NCI-H69 (cell line): Measurements from ENCODE around the gene SPTLC3.

Experiments used
- DNase-seq: peaks from one replicate; lab custom pipeline; 2025; lab: John Stamatoyannopoulos, UW

Gene SPTLC3

GRCh38 chr20:13098720-13099355 lies 90.1 kb downstream of the SPTLC3 start:
- DNase-seq, result no peak

GRCh38 chr20:13099676-13100075 lies 90.9 kb downstream of the SPTLC3 start:
- no peak for DNase-seq

GRCh38 chr20:13101276-13101675 lies 92.5 kb downstream of the SPTLC3 start:
- DNase-seq, result no peak

- DNase-seq, result no peak
Measured at GRCh38 chr20:13101706-13102105, 92.9 kb downstream of the SPTLC3 start.

GRCh38 chr20:13102237-13102636 lies 93.5 kb downstream of the SPTLC3 start:
- no peak for DNase-seq

GRCh38 chr20:13102694-13103093 lies 93.9 kb downstream of the SPTLC3 start:
- peak; percentile 50 for DNase-seq

- peak; percentile 66 for DNase-seq
Measured at GRCh38 chr20:13105039-13105438, 96.3 kb downstream of the SPTLC3 start.

GRCh38 chr20:13105864-13106457 lies 97.2 kb downstream of the SPTLC3 start:
- DNase-seq, result peak; percentile 55

- no peak for DNase-seq
Measured at GRCh38 chr20:13109658-13110057, 100.9 kb downstream of the SPTLC3 start.

- DNase-seq, result no peak
Measured at GRCh38 chr20:13110796-13111195, 102.0 kb downstream of the SPTLC3 start.

- peak; percentile 43 for DNase-seq
Measured at GRCh38 chr20:13111249-13111911, 102.6 kb downstream of the SPTLC3 start.

GRCh38 chr20:13113731-13114130 lies 105.0 kb downstream of the SPTLC3 start:
- no peak for DNase-seq

GRCh38 chr20:13117200-13117599 lies 108.4 kb downstream of the SPTLC3 start:
- DNase-seq, result no peak

GRCh38 chr20:13118676-13119075 lies 109.9 kb downstream of the SPTLC3 start:
- DNase-seq, result peak; percentile 21

- DNase-seq, result peak; percentile 92
Measured at GRCh38 chr20:13119583-13119982, 110.8 kb downstream of the SPTLC3 start.

GRCh38 chr20:13120471-13120870 lies 111.7 kb downstream of the SPTLC3 start:
- DNase-seq, result no peak

- no peak for DNase-seq
Measured at GRCh38 chr20:13121840-13122515, 113.2 kb downstream of the SPTLC3 start.

- DNase-seq, result no peak
Measured at GRCh38 chr20:13125486-13125885, 116.7 kb downstream of the SPTLC3 start.

GRCh38 chr20:13128173-13128572 lies 119.4 kb downstream of the SPTLC3 start:
- DNase-seq, result no peak

GRCh38 chr20:13130061-13130706 lies 121.4 kb downstream of the SPTLC3 start:
- DNase-seq, result no peak

- DNase-seq, result no peak
Measured at GRCh38 chr20:13130707-13131103, 121.9 kb downstream of the SPTLC3 start.

- DNase-seq, result no peak
Measured at GRCh38 chr20:13131688-13132087, 122.9 kb downstream of the SPTLC3 start.
